Stimulated activated CD4-positive, alpha-beta T cell treated with anti-CD3 and anti-CD28 coated beads, TNF-alpha, amount 100 ng/mL, for 24 hours (primary cell): ENCODE measurements around the gene EARS2.
A peak's percentile ranks its signal among the peaks of the same experiment; 100 is the strongest.
"Not testable (repeated sequence)": the region's sequence is repeated elsewhere in the genome, so short reads cannot be mapped to it uniquely, and the experiment has no call there.

ENCODE experiments used
- DNase-seq, 3 experiments: peaks; one replicate each; pipeline ENCODE4 v3.0.0-alpha.2; 2020; ENCODE audit warnings: low read depth in 3 of 3

The EARS2 gene

DNA sequence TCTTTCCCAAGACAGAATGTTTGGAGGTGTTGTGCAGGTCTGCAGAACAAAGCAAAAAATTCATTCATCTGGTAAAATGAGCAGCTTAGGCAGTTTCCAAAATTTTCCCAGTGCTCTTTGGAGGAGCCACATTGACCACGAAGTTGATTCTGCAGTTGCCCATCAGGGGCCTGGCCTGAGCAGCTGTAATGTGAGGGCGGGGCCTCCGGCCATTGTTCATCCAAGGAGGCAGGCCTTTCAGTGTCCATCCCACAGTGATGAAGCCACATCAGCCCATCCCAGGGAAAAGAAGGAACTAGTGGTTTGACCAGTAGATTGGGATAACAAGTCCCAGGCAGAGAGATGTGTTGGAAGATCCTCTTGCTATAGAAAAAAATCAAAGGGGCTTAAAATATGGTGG is 10.5 kb upstream of the EARS2 start:
- no peak for DNase-seq

GRCh38 chr16:23566724-23567123 is 9.6 kb upstream of the EARS2 start:
- DNase-seq, result no peak

DNA sequence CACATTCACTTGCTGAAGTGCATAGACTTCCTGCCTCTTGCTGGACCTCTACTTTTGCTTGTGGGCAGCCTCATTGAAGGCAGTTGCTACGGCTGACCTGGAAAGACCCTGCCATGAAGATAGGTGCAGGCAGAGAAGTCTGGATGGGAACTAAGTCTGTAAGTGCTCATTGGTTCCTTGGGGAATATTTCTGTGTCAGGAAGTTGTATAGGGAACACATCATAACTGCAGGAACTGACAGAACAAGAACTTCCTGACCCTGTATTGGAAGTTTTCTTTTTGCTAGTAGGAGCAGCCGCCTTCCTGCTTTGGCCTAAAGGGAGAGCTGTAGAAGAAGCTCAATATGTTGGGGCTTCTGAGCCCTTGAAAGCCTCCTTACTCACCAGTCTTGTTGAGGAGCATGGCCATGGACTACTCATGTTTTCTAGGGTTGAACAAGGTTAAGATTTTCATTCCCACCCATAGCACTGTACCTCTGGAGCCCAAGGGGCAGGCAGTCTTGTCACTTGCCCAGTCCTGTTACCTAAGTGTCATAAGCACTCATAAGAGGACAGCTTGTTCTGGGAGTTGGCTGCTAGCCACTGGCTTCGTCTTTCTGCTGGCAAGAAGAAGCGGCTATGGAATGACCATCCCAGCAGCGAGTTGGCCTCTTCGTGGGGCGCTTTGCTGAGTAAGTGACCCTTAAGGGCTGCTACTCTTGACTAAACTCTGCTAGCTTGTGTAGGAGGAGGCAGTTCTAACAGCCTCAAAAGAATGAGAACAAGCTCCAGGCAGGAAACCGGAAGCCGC is 7.6 kb upstream of the EARS2 start:
- DNase-seq, result no peak

GRCh38 chr16:23563186-23563585 is 6.0 kb upstream of the EARS2 start:
- no peak for DNase-seq

GRCh38 chr16:23562505-23562904 is 5.4 kb upstream of the EARS2 start:
- DNase-seq, result no peak

GRCh38 chr16:23561586-23561985 is 4.4 kb upstream of the EARS2 start:
- no peak for DNase-seq

DNA sequence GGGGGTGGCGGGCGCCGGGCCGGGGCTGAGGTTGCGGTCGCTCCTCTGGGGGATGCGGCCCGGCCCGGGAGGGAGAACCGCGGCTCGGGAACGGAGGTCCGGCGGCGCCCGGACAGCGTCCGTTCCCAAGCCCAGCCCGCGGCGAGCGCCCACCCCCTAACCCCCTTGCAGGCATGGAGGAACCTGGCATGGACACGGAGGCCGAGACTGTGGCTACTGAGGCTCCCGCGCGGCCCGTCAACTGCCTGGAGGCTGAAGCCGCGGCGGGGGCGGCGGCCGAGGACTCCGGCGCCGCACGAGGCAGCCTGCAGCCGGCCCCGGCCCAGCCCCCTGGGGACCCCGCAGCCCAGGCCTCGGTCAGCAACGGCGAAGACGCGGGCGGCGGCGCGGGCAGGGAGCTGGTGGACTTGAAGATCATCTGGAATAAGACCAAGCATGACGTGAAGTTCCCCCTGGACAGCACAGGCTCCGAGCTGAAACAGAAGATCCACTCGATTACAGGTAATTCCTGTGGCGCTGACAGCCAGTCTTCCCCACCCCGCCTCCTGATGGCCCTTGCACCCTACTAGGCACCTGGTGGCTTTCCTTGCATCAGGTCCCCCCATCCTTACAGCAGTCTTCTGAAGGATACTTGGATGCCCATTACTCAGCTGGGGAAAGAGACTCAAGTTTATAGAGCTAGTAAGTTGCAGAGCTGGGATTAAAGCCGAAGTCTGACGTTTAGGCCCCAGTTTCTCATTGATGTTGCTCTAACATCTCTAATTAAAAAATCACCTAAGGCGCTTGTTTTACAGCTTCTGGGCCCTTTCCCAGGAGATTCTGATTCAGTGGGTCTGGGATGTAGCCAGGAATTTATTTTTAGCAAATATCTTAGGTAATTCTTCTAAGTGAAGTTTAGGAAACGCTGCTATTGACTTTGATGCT is 891 bp upstream of the EARS2 start:
- DNase-seq, result peak in 1 of 3 experiments; percentile 5

- DNase-seq, result no peak
Observed at GRCh38 chr16:23554536-23554935, 2.6 kb downstream of the EARS2 start.

- DNase-seq, result no peak
Observed at GRCh38 chr16:23552161-23552560, 5.0 kb downstream of the EARS2 start.

DNA sequence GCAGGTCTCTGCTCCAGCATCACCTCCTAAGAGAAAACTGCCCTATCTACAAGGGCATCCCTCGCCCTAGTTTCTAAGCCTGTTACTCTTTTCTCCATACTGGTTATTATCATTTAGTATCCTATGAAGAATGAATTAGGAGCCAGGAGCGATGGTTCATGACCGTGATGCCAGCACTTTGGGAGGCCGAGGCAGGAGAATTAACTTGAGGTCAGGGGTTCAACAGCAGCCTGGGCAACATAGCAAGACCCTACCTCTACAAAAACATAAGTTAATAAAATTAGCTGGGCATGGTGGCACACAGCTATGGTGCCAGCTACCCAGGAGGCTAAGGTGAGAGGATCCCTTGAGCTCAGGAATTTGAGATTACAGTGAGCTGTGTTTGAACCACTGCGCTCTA is 7.2 kb downstream of the EARS2 start:
- no peak for DNase-seq

DNA sequence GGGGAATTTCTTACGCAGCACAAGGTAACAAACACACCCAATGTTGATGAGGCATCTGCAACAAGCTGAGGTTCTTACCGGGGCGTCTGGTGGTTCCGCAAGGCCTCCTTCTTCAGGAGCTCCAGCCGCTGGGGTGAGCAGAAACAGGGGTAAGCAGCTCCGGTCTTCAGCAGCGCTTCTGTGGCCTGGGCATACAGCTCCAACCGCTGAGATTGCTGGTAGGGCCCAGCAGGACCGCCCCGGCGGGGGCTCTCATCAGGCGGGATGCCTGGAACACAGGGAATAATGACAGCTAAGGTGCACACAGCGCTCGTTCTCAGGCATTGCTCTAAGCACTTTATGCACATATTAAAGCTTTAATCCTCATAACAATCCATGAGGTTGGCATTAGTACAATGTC is 12.7 kb downstream of the EARS2 start:
- DNase-seq, result no peak

GRCh38 chr16:23540817-23541178 is 16.4 kb downstream of the EARS2 start:
- not testable (repeated sequence) for DNase-seq

DNA sequence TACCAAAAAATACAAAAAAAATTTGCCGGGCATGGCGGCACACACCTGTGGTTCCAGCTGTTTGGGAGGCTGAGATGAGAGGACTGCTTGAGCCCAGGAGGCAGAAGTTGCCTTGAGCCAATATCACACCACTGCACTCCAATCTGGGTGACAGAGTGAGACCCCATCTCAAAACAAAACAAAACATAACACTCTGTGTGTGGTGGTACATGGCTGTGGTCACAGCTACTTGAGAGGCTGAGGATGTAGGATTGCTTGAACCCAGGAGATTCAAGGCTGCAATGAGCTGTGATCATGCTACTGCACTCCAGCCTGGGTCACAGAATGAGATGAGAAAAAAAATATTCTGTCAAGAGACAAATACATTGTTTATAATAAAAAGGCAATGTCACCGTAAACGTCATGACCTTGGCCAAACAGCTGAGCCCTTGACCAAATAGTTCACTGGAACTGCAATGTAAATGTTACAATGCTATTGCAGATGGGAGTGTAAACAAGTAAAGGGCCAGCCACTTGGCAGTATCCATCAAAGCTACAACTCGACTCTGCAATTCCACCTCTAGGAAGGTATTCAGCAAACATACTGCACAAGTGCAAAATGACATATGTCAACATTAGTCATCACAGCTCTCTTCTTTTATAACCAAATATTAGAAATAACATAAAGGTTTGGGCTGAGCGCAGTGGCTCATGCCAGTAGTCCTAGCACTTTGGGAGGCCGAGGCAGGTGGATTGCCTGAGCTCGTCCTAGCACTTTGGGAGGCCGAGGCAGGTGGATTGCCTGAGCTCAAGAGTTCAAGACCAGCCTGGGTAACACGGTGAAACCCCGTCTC is 16.9 kb downstream of the EARS2 start:
- no peak for DNase-seq

GRCh38 chr16:23538919-23539278 is 18.3 kb downstream of the EARS2 start:
- DNase-seq, result no peak

DNA sequence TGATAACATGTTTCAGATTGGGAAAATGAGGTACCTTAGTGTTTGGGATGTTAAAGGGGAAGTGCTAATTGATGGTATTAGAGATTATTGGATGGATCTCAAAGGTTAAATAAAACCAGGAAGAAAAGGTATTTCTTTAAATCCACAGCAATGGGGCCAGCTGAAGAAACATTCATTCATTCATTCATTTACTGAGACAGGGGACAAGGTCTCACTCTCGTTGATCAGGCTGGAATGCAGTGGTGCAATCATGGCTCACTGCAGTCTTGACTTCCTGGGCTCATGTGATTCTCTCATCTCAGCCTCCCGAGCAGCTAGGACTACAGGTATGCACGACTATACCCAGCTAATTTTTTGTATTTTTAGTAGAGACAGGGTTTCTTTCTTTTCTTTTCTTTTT is 19.8 kb downstream of the EARS2 start:
- DNase-seq, result no peak

GRCh38 chr16:23535901-23536300 is 21.2 kb downstream of the EARS2 start:
- no peak for DNase-seq

DNA sequence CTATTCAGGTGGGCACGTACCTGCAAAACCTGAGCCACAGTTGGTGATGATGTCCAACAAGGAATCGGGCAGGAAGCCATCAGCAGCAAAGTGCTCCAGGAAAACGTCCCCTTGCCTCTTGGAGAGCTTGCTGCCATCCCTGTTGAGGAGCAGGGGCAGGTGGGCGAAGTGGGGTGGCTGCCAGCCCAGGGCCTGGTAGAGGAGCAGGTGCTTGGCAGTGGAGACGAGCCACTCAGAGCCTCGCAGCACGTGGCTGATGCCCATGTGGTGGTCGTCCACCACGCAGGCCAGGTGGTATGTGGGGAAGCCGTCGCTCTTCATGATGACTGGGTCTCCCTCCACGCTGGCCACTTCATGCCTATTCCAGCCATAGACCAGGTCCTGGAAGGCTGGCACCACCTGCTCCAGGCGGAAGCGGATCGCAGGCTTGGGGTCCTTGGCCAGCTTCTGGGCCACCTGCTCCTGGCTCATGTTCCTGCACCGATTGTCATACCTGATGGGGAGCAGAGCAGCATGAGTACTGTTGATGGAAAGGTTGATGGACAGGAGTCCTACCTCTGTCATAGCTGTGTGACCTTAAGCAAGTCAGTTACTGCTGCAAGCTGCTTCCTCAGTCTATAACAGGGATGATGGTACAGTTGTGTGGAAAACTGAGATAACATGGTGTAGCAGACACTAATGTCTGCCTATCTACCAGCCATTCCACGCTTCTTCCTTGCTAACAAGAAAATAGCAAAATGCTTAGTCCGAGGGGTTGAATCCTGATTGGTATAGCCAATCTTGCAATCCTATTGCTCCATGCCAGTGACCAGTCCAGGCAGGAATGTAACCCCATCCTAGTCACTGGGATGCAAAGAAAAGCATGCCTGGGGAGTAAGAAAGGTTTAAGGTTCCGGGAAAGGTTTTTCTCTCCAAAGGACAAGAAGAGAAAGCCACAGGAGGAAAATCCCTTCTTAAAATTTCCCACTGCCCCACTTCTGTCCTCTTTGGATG is 22.0 kb downstream of the EARS2 start:
- no peak for DNase-seq

DNA sequence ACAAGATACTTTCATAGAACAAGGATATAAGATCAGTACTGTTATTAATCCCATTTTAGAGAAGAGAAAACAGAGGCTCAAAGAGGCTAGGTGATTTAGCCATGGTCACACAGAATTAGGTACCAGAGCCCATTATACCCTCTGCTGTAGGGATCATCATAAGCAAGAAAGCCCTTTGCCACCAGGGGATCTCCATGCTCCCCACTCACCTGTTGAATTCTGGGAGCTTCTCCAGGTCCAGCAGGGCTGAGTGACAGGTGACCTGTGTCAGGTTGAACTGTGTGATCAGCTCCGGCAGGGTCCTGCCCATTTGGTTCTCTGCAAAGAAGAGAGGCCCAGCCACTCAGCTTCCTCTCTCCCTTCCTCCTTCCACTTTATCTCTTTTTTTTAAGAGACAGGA is 24.7 kb downstream of the EARS2 start:
- no peak for DNase-seq

- no peak for DNase-seq
Observed at GRCh38 chr16:23530062-23530461, 27.1 kb downstream of the EARS2 start.

GRCh38 chr16:23528644-23529310 is 28.4 kb downstream of the EARS2 start:
- DNase-seq, result no peak
